H54 (cell line): ENCODE measurements around the gene CREB3.

Experiments used
- DNase-seq: peaks from one replicate; pipeline ENCODE4 v3.0.0; 2011; ENCODE audit warnings: low spot score, mixed read lengths; ENCODE audit not compliant: insufficient read length
- FAIRE-seq: peaks from 3 replicates; lab custom pipeline; 2011; peaks lifted over from hg19 to GRCh38; lab: Jason Lieb, UNC
- POLR2A ChIP-seq: IDR thresholded peaks from 2 replicates; pipeline ENCODE4 v1.6.1; 2011; ENCODE audit warnings: low read depth, mild to moderate bottlenecking, low read length

Gene CREB3

GRCh38 chr9:35691757-35692301, 40.6 kb upstream of the CREB3 start:
- no peak for TF ChIP-seq POLR2A
- FAIRE-seq (no peak), DNase-seq (no peak)

GRCh38 chr9:35695943-35696401, 36.5 kb upstream of the CREB3 start:
- TF ChIP-seq POLR2A, result no peak
- DNase-seq (no peak), FAIRE-seq (no peak)

GRCh38 chr9:35696520-35697215, 35.8 kb upstream of the CREB3 start:
- no peak for TF ChIP-seq POLR2A
- DNase-seq (peak; percentile 30), FAIRE-seq (no peak)

- FAIRE-seq (no peak), DNase-seq (no peak)
- TF ChIP-seq POLR2A, result no peak
Observed at GRCh38 chr9:35697486-35697885, 35.0 kb upstream of the CREB3 start.

GRCh38 chr9:35698231-35698630, 34.2 kb upstream of the CREB3 start:
- FAIRE-seq (no peak), DNase-seq (no peak)
- no peak for TF ChIP-seq POLR2A

GRCh38 chr9:35700031-35700430, 32.4 kb upstream of the CREB3 start:
- DNase-seq, result no peak
- FAIRE-seq, result no peak
- no peak for TF ChIP-seq POLR2A

- FAIRE-seq (no peak), DNase-seq (no peak)
- no peak for TF ChIP-seq POLR2A
Observed at GRCh38 chr9:35700942-35701341, 31.5 kb upstream of the CREB3 start.

- no peak for DNase-seq
- TF ChIP-seq POLR2A, result no peak
- FAIRE-seq, result no peak
Observed at GRCh38 chr9:35702696-35703095, 29.8 kb upstream of the CREB3 start.

- DNase-seq (no peak), FAIRE-seq (no peak)
- no peak for TF ChIP-seq POLR2A
Observed at GRCh38 chr9:35703906-35704672, 28.4 kb upstream of the CREB3 start.

GRCh38 chr9:35705372-35705771, 27.1 kb upstream of the CREB3 start:
- no peak for DNase-seq
- no peak for TF ChIP-seq POLR2A
- FAIRE-seq, result no peak

GRCh38 chr9:35705836-35706430, 26.5 kb upstream of the CREB3 start:
- no peak for TF ChIP-seq POLR2A
- DNase-seq, result no peak
- no peak for FAIRE-seq

- no peak for TF ChIP-seq POLR2A
- FAIRE-seq (no peak), DNase-seq (no peak)
Observed at GRCh38 chr9:35706951-35707350, 25.5 kb upstream of the CREB3 start.

GRCh38 chr9:35708146-35708545, 24.3 kb upstream of the CREB3 start:
- no peak for TF ChIP-seq POLR2A
- FAIRE-seq (no peak), DNase-seq (no peak)
